Tibial nerve (tissue), 4 donors: ENCODE results near the gene TBC1D22B. TPM values are rescaled to one million over a fixed set of nuclear protein-coding genes. Genes with fewer than 3 reads are reported as not detected.

Experiments
- DNase-seq, 2 donors: peaks; one replicate each; pipeline ENCODE4 v3.0.0-alpha.2; 2019; ENCODE audit warnings: low spot score in 2 of 2
- H3K27ac ChIP-seq, 4 donors: fragments of 200-600 bp; sonication (generic) in 3 of 4; one replicate each; pipeline ENCODE4 v1.5.1; 2017 to 2019; ENCODE audit warnings: mild to moderate bottlenecking in 1 of 4
- H3K27me3 ChIP-seq, 2 donors: fragments of 200-600 bp; sonication (generic) in 1 of 2; one replicate each; pipeline versions ENCODE4 v1.5.1 to v1.6.0; 2017 to 2019
- H3K36me3 ChIP-seq, 3 donors: fragments of 200-600 bp; sonication (generic); one replicate each; pipeline ENCODE4 v1.5.1; 2018 to 2019
- H3K4me1 ChIP-seq, 4 donors: fragments of 200-600 bp; sonication (generic) in 3 of 4; one replicate each; pipeline ENCODE4 v1.5.1; 2017 to 2019
- H3K4me3 ChIP-seq, 4 donors: fragments of 200-600 bp; sonication (generic) in 3 of 4; one replicate each; pipeline ENCODE4 v1.5.1; 2017 to 2019; ENCODE audit warnings: mild to moderate bottlenecking in 1 of 4, moderate library complexity in 1 of 4
- H3K9me3 ChIP-seq, 4 donors: fragments of 200-600 bp; sonication (generic) in 3 of 4; one replicate each; pipeline ENCODE4 v1.5.1; 2017 to 2019
- CTCF ChIP-seq, 5 experiments: fragments of 200-600 bp in 3 of 5; fragments of 450-650 bp in 2 of 5; sonication (generic) in 3 of 5; IDR thresholded peaks; one replicate each; pipeline ENCODE4 v1.5.1; 2016 to 2019; ENCODE audit warnings: antibody characterized with exemption in 5 of 5, mild to moderate bottlenecking in 3 of 5, moderate library complexity in 2 of 5
- EP300 ChIP-seq, 2 donors: sonication (generic); formaldehyde crosslinking; IDR thresholded peaks; one replicate each; pipeline ENCODE4 v1.6.1; 2017; ENCODE audit warnings: antibody characterized with exemption in 2 of 2, mild to moderate bottlenecking in 1 of 2
- POLR2A ChIP-seq, 2 donors: fragments of 450-650 bp; IDR thresholded peaks; one replicate each; pipeline ENCODE4 v1.6.1; 2017; ENCODE audit warnings: antibody characterized with exemption in 2 of 2, mild to moderate bottlenecking in 2 of 2, moderate library complexity in 2 of 2
- WGBS, 2 donors: methylation state at CpG; one replicate each; pipeline ENCODE4 v1.1.5; 2018; 5-methylcytosine and 5-hydroxymethylcytosine counted together
- total RNA-seq, 4 donors: library from RNA; depleted of rRNA; stranded (reverse); fragments of >200 nt; gene quantifications; one replicate each; pipeline ENCODE4 v1.1.0, GENCODE V29; 2016

The TBC1D22B gene
- total RNA-seq, 4 donors from 2014 or later = 5.1 to 9.4 (median 7.7) TPM

DNA sequence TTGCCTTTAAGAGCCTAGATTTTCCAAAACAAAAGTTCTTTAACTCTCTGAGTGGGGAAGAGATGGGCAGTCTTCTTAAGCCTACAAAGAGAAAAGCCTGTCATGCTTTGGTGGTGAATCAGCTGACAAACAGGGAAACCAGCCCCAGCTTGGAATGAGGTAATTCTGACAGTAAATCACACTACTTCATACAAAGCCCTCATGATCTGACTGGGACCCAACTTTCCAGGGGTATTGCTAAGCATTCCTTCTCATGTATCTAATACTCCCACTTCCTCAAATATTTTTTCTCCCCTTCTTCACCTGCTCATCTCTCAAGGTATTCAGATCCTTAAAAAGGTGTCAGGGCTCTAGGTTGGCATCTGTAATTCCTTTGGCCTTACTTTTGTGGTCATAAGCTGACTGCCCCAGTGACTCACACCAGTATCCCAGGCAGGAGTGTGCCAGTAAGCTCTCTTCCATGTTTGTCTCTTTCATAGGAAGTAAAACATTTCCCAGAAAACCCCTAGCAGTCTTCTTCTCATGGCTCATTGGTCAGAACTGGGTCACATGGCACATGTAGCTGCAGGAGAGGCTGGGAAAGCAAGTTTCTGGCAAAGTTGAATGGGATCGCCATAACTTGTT lies 15.0 kb upstream of the TBC1D22B start:
- H3K36me3 ChIP-seq = no peaks in the 10 kb centered on the region
- H3K4me3 ChIP-seq = no peak overlapping the region
- peak overlapping the region; percentile 40 to 78 (median 68) for H3K27ac ChIP-seq
- 89 to 96% methylated on average over 1 of the region's 1 CpG for WGBS, 2 donors
- no peaks in the 10 kb centered on the region for H3K27me3 ChIP-seq
- H3K4me1 ChIP-seq = peaks cover 0 to 52% (median 17%) of the 10 kb centered on the region in 4 donors
- no peaks in the 10 kb centered on the region for H3K9me3 ChIP-seq
- peak in 1 of 2 donors; percentile 60 for DNase-seq
- TF ChIP-seq EP300 (IDR thresholded peaks at IDR 0.05) = peak in 1 of 2 donors; percentile 49
- no peak for TF ChIP-seq CTCF (IDR thresholded peaks at IDR 0.05)

DNA sequence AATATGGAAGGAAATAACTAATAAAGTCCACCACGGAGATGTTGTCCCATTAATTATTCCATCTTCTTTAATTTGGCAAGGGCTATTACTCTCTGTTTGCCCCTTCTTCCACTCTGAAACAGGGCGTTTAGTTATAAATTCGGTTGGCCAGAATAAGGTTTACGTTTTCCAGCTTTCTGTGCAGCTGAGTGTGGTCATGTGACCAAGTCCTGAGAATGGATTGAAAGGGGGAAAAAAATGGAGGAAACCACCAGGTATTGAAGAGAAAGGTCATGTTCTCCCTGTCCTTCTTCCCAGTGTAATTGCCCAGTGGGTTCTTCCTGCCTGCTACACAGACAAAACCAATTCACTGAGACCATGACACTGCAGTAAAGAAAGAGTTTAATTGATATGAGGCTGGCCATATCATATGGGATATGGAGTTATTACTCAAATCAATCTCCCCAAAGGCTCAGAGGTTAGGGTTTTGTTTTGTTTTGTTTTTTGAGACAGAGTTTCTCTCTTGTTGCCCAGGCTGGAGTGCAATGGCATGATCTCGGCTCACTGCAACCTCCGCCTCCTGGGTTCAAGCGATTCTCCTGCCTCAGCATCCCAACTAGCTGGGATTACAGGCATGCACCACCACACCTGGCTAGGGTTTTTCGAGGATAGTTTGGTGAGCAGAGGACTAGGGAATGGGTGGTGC lies 14.3 kb upstream of the TBC1D22B start:
- TF ChIP-seq POLR2A (IDR thresholded peaks at IDR 0.05) (no peak), CTCF (IDR thresholded peaks at IDR 0.05) (no peak), EP300 (IDR thresholded peaks at IDR 0.05) (no peak)
- no peaks in the 10 kb centered on the region for H3K9me3 ChIP-seq
- no peak for DNase-seq
- no peaks in the 10 kb centered on the region for H3K36me3 ChIP-seq
- H3K27me3 ChIP-seq = no peaks in the 10 kb centered on the region
- 88% methylated on average over 8 of the region's 8 CpGs for WGBS, 2 donors
- H3K4me1 ChIP-seq = peaks cover 0 to 52% (median 17%) of the 10 kb centered on the region in 4 donors
- H3K27ac ChIP-seq = peak overlapping the region; percentile 40 to 82 (median 68)
- H3K4me3 ChIP-seq = no peak overlapping the region

DNA sequence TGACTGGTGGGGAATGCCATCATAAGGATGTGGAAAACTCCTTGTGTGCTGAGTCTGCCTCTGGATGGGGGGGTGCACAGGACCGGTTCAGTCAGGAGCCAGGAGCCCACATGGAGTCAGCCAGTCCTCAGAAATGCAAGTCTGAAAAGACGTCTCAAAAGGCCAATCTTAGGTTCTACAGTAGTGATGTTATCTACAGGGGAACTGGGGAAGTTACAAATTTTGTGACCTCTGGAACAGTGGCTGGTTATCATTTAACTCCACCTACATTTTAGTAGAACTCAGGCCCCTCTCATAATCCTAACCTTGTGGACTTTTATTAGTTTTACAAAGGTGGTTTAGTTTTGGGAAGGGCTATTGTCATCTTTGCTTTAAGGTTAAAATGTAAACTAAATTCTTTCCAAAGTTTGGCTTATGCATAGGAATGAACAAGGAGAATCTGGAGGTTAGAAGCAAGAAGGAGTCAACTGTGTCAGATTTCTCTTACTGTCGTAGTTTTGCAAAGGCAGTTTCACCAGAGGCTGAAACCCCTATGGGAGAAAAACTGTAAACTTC lies 13.7 kb upstream of the TBC1D22B start:
- WGBS, 2 donors = 52 to 60% methylated on average over 3 of the region's 3 CpGs
- no peak for DNase-seq
- Histone ChIP-seq H3K27me3 (no peaks in the 10 kb centered on the region), H3K36me3 (no peaks in the 10 kb centered on the region), H3K4me1 (peaks cover 0 to 51% (median 17%) of the 10 kb centered on the region in 4 donors), H3K9me3 (no peaks in the 10 kb centered on the region), H3K27ac (peak overlapping the region in 3 of 4 donors; percentile 54 to 82 (median 74)), H3K4me3 (no peak overlapping the region)
- no peak for TF ChIP-seq POLR2A (IDR thresholded peaks at IDR 0.05)
- TF ChIP-seq CTCF (IDR thresholded peaks at IDR 0.05) = no peak
- no peak for TF ChIP-seq EP300 (IDR thresholded peaks at IDR 0.05)

DNA sequence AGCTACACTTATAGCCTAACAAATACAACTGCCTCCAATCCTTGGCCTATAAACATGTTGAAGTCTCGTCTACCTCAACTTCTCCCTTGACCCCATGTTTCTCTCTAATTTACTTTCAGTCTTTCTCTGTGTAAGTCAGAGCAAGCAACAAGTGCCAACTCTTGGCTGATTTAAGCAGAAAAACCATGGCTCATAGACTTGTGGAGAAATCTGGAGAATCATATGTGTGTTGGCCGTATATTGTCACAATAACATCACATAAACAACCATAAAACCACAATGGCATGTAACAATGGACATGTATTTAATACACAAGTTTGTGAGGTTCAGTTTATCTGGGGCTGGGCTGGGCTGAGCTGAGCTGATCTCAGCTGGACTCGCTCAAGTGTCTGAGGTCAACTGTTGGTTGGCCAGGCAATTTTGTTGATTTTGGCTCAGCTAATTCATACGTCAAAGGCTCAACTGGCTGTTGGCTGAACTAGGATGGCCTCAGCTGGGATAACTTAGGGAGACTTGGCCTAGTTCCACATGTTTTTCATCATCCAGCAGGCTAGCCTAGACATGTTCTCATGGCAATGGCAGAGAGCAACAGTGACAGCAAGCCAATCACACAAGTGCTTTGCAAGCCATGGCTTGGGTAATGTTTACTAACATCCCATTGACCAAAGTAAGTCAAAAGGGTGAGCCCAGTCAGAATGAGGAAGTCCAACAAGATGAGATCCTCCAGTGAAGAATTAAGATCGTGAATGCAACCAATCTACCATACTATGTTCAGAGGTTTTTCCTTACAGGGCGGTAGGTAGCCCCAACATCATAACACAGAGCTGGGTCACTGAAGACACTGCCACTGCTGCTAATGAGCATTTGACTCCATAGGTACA lies 12.9 kb upstream of the TBC1D22B start:
- TF ChIP-seq EP300 (IDR thresholded peaks at IDR 0.05) = peak; percentile 81 to 98
- no peak for TF ChIP-seq CTCF (IDR thresholded peaks at IDR 0.05)
- Histone ChIP-seq H3K27me3 (no peaks in the 10 kb centered on the region), H3K9me3 (no peaks in the 10 kb centered on the region), H3K27ac (peak overlapping the region; percentile 45 to 82 (median 67)), H3K4me3 (no peak overlapping the region), H3K4me1 (peaks cover 0 to 43% (median 17%) of the 10 kb centered on the region in 4 donors), H3K36me3 (no peaks in the 10 kb centered on the region)
- 22 to 25% methylated on average over 6 of the region's 6 CpGs for WGBS, 2 donors
- DNase-seq = peak; percentile 69 to 91
